ENCODE data around the gene ACBD6. TPM values are rescaled to one million over a fixed set of nuclear protein-coding genes. Genes with fewer than 3 reads are reported as not detected.

ACBD6 gene
- total and polyA plus RNA-seq, 2 of the 4 experiments (the other 2 are of a cell fraction) = 52.5 to 59.1 TPM

GRCh38 chr1:180402001-180402400 is 100.4 kb downstream of the ACBD6 start:
- CTCF ChIA-PET = interaction anchor here (0.6 kb wide), 1 partner anchor 583 kb away, joined by 3 read pairs; no protein-coding TSS in a partner anchor
- H3K56ac ChIP-seq (ENCODE audit: extremely low read depth, insufficient read depth, low read length) = no peak overlapping the region
- H2BK5ac ChIP-seq (ENCODE audit: low read depth, low read length, poor library complexity, severe bottlenecking) = no peak overlapping the region
- WGBS, 2 experiments (ENCODE audit: extremely low coverage in 2 of 2, insufficient read length in 1 of 2) = no CpG with 5 or more reads among the region's 1 CpG
- H3K14ac ChIP-seq (replicated peaks; ENCODE audit: low read depth, low read length) = no peak overlapping the region
- H2BK120ac ChIP-seq (ENCODE audit: low read depth, low read length) = no peak overlapping the region
- in situ Hi-C loops (cut with MboI; ENCODE audit: low sequenced_read_pairs) (loop anchor here (25.0 kb wide), 1 partner anchor 540 kb away; no protein-coding TSS in a partner anchor), intact Hi-C loops (cut with micrococcal nuclease) (no loop called here), dilution Hi-C loops (cut with HindIII; ENCODE audit: low sequenced_read_pairs, unreplicated experiment) (no loop called here)
- H4K91ac ChIP-seq (ENCODE audit: insufficient read depth, low read depth, low read length) = no peak overlapping the region
- peaks cover 3 to 8% of the 10 kb centered on the region in 2 experiments; a peak in 3 of 4 replicates for H3K79me1 ChIP-seq (ENCODE audit: low read depth in 1 of 2, low read length in 2 of 2)
- H3K18ac ChIP-seq (ENCODE audit: low read depth, low read length) = no peak overlapping the region
- H3K23ac ChIP-seq (ENCODE audit: low read depth, low read length) = no peak overlapping the region
- no peak for TF ChIP-seq MAFK (IDR thresholded peaks at IDR 0.05; ENCODE audit: low read depth, low read length)
- TF ChIP-seq USF2 (IDR thresholded peaks at IDR 0.05; ENCODE audit: low read depth, low read length) = no peak
- no peak for TF ChIP-seq RFX5 (IDR thresholded peaks at IDR 0.05; ENCODE audit: low read depth, low read length)
- no peak for TF ChIP-seq CHD1 (IDR thresholded peaks at IDR 0.05; ENCODE audit: low read depth, low read length)
- TF ChIP-seq, protein P1, sequence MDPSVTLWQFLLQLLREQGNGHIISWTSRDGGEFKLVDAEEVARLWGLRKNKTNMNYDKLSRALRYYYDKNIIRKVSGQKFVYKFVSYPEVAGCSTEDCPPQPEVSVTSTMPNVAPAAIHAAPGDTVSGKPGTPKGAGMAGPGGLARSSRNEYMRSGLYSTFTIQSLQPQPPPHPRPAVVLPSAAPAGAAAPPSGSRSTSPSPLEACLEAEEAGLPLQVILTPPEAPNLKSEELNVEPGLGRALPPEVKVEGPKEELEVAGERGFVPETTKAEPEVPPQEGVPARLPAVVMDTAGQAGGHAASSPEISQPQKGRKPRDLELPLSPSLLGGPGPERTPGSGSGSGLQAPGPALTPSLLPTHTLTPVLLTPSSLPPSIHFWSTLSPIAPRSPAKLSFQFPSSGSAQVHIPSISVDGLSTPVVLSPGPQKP (IDR thresholded peaks at IDR 0.05; ENCODE audit: borderline replicate concordance, low read depth, low read length) = no peak
- no peak for TF ChIP-seq RCOR1 (IDR thresholded peaks at IDR 0.05; ENCODE audit: insufficient replicate concordance, low read length)
- no peak for TF ChIP-seq POLR2A (IDR thresholded peaks at IDR 0.05; ENCODE audit: low read depth, low read length)
- no peak for TF ChIP-seq NFE2L2 (IDR thresholded peaks at IDR 0.05; ENCODE audit: low read depth, low read length)
- no peak for TF ChIP-seq SMC3 (IDR thresholded peaks at IDR 0.05; ENCODE audit: low read depth, low read length)
- no peak for TF ChIP-seq FOS (IDR thresholded peaks at IDR 0.05; ENCODE audit: low read depth, low read length)
- no peak for TF ChIP-seq MAZ (IDR thresholded peaks at IDR 0.05; ENCODE audit: borderline replicate concordance, low read depth, low read length)
- TF ChIP-seq CEBPB (IDR thresholded peaks at IDR 0.05; ENCODE audit: low read depth, low read length) = no peak
- no peak overlapping the region for H4K8ac ChIP-seq (ENCODE audit: low read depth in 2 of 2, low read length in 2 of 2)
- H2BK20ac ChIP-seq (ENCODE audit: low read depth, low read length) = no peak overlapping the region
- no peak overlapping the region for H3K4me3 ChIP-seq (ENCODE audit: insufficient read depth, low read depth, low read length)
- ATAC-seq (ENCODE audit: low read depth) (no peak), DNase-seq (no peak)
- H3K4me2 ChIP-seq (ENCODE audit: low read depth, low read length) = no peak overlapping the region
- POLR2A ChIA-PET (ENCODE audit: unreplicated experiment) = no interaction called here
- H3K4ac ChIP-seq (ENCODE audit: low read depth, low read length) = no peak overlapping the region
- no peak overlapping the region for H2BK15ac ChIP-seq (ENCODE audit: low read depth, low read length)
- no peaks in the 10 kb centered on the region for H3K4me1 ChIP-seq (ENCODE audit: control insufficient read depth, insufficient read depth, low read length)
- H3K36me3 ChIP-seq (ENCODE audit: control insufficient read depth, insufficient read depth, low read length) = peaks cover 5% of the 10 kb centered on the region
- no peak overlapping the region for H2AFZ ChIP-seq (replicated peaks; ENCODE audit: low read length, poor library complexity)
- no peak overlapping the region for H3K9ac ChIP-seq (ENCODE audit: low read depth, low read length)
- no TSS peak for BruUV-seq (replicated peaks)
- H3K9me3 ChIP-seq (ENCODE audit: control insufficient read depth, insufficient read depth, low read length) = no peaks in the 10 kb centered on the region
- no peak overlapping the region for H2AK9ac ChIP-seq (replicated peaks; ENCODE audit: low read depth, low read length, poor library complexity)
- H2AK5ac ChIP-seq (ENCODE audit: low read depth, low read length) = no peak overlapping the region
- H3K27ac ChIP-seq (ENCODE audit: insufficient read depth, low read length) = no peak overlapping the region
- no peaks in the 10 kb centered on the region; the same call in 1 of the 2 replicates for H4K20me1 ChIP-seq (ENCODE audit: insufficient read depth, low read length)
- H3K27me3 ChIP-seq (ENCODE audit: control insufficient read depth, insufficient read depth, low read length) = no peaks in the 10 kb centered on the region
- no peak overlapping the region for H4K5ac ChIP-seq (ENCODE audit: low read depth, low read length)
- no peaks in the 10 kb centered on the region for H3K9me1 ChIP-seq (ENCODE audit: insufficient read depth, low read length)
